Ovary (tissue), 3 donors: ENCODE measurements around the gene SRRM5.

Experiments used
- CTCF ChIP-seq, 3 donors: fragments of 450-650 bp in 2 of 3; fragments of 200-600 bp in 1 of 3; IDR thresholded peaks; one replicate each; pipeline versions ENCODE4 v1.5.1 to v1.8.0; 2016 to 2022; ENCODE audit warnings: antibody characterized with exemption in 3 of 3, mild to moderate bottlenecking in 1 of 3
- EP300 ChIP-seq: sonication (generic); formaldehyde crosslinking; IDR thresholded peaks from one replicate; pipeline ENCODE4 v1.6.1; 2017; ENCODE audit warnings: antibody characterized with exemption
- POLR2A ChIP-seq: fragments of 450-650 bp; IDR thresholded peaks from one replicate; pipeline ENCODE4 v1.6.1; 2017; ENCODE audit warnings: antibody characterized with exemption, mild to moderate bottlenecking, moderate library complexity
- donor health status: DM: no; HTN: no; CAD: no.

GRCh38 chr19:43592800-43593350 lies 19.0 kb upstream of the SRRM5 start:
- TF ChIP-seq CTCF (IDR thresholded peaks at IDR 0.05) (no peak), EP300 (no peak), POLR2A (no peak)
